Activated T-cell treated with anti-CD3 and anti-CD28 coated beads, Interleukin-2, amount 50 U/mL, for 1 hour (primary cell): Measurements from ENCODE around the gene ESD.
"Not testable (repeated sequence)": the region's sequence is repeated elsewhere in the genome, so short reads cannot be mapped to it uniquely, and the experiment has no call there.

Source experiments
- DNase-seq: peaks from one replicate; pipeline ENCODE4 v3.0.0-alpha.2; 2020

ESD gene

GRCh38 chr13:46796515-46797474 lies at the start of gene ESD:
TSS of gene ESD (minus strand) at chr13:46797161. CDS start at chr13:46791413, 5,748 bp downstream.
- DNase-seq = peak; percentile 90

GRCh38 chr13:46846726-46847125 lies 49.8 kb upstream of the ESD start:
- no peak for DNase-seq

GRCh38 chr13:46845146-46845545 lies 48.2 kb upstream of the ESD start:
- no peak for DNase-seq

GRCh38 chr13:46844431-46844830 lies 47.5 kb upstream of the ESD start:
- no peak for DNase-seq

- no peak for DNase-seq
Observed at GRCh38 chr13:46839399-46839798, 42.4 kb upstream of the ESD start.

- DNase-seq = no peak
Observed at GRCh38 chr13:46834657-46835056, 37.7 kb upstream of the ESD start.

GRCh38 chr13:46831588-46832194 lies 34.7 kb upstream of the ESD start:
- DNase-seq = no peak

GRCh38 chr13:46830405-46831005 lies 33.5 kb upstream of the ESD start:
- no peak for DNase-seq

GRCh38 chr13:46822551-46822950 lies 25.6 kb upstream of the ESD start:
- no peak for DNase-seq

- DNase-seq = no peak
Observed at GRCh38 chr13:46817838-46818476, 21.0 kb upstream of the ESD start.

- no peak for DNase-seq
Observed at GRCh38 chr13:46817095-46817494, 20.1 kb upstream of the ESD start.

- no peak for DNase-seq
Observed at GRCh38 chr13:46816371-46816770, 19.4 kb upstream of the ESD start.

- DNase-seq = no peak
Observed at GRCh38 chr13:46812301-46812797, 15.4 kb upstream of the ESD start.

- no peak for DNase-seq
Observed at GRCh38 chr13:46810440-46810839, 13.5 kb upstream of the ESD start.

GRCh38 chr13:46804921-46805320 lies 8.0 kb upstream of the ESD start:
- DNase-seq = not testable (repeated sequence)

GRCh38 chr13:46804391-46804815 lies 7.4 kb upstream of the ESD start:
- no peak for DNase-seq

GRCh38 chr13:46803586-46803985 lies 6.6 kb upstream of the ESD start:
- no peak for DNase-seq

GRCh38 chr13:46801858-46802257 lies 4.9 kb upstream of the ESD start:
- DNase-seq = no peak

- no peak for DNase-seq
Observed at GRCh38 chr13:46799139-46799538, 2.2 kb upstream of the ESD start.

GRCh38 chr13:46797501-46798237 lies 708 bp upstream of the ESD start:
- no peak for DNase-seq

- no peak for DNase-seq
Observed at GRCh38 chr13:46796129-46796514, 839 bp downstream of the ESD start.

GRCh38 chr13:46795321-46795720 lies 1.6 kb downstream of the ESD start:
- no peak for DNase-seq
